ENCODE data around the gene CYP2U1.
"Not testable (repeated sequence)": the region's sequence is repeated elsewhere in the genome, so short reads cannot be mapped to it uniquely, and the experiment has no call there.

CYP2U1 gene

DNA sequence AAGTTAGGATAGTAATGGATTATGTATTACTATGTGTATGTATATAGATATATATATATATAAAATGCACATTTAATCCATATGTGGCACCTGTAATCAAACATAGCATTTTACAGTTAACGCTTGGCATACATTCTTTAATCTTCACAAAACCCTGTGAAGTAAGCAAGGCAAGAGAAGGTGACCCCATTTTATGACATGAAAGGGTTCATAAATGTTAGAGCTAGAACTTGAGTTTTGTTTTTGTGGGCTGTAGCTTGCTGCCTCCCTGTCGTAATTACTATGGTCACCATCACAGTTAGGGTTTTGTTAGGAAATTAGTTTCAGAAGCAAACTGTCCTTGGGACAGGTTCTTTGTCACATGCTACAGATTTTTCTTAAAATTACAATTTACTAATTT, 13.8 kb upstream of the CYP2U1 start:
- no peak for DNase-seq (ENCODE audit: low read depth in 2 of 2)

DNA sequence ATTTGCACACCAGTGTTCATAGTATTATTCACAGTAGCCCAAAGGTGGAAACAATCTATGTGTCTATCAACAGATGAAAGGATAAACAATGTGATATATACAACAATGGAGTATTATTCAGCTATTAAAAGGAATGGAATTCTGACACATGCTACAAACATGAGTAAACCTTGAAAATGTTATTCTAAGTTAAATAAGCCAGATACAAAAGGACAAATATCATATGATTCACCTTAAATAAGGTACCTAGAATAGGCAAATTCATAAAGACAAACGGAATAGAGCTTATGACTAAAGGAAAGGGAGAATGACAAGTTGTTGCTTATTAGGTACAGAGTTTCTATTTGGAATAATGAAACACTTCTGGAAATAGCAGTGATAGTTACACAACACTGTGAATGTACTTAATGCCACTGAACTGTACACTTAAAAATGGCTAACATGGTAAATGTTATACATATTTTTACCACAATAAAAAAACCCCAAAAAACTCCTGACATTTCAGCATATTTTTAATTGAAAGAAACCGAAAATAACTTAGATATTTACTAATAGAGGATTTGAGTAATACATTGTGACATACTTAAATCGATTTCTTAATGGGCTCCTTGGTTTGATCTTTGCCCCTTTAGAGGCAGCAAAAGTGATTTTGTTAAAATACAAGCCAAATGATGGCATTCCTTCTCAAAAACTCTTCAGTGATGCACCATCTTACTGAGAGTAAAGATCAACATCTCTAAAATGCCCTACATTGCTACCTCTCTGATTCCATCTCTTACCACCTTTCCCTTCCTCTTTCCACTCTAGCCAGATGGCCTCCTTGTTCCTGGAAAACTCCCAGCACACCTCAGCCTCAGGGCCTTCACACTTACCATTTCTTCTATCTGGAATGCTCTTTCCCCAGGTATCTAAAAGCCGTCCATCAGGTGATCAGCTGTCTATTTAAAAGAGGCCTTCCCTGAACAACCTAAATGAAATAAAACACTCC, 8.6 kb upstream of the CYP2U1 start:
- DNase-seq (ENCODE audit: low read depth in 2 of 2): no peak

DNA sequence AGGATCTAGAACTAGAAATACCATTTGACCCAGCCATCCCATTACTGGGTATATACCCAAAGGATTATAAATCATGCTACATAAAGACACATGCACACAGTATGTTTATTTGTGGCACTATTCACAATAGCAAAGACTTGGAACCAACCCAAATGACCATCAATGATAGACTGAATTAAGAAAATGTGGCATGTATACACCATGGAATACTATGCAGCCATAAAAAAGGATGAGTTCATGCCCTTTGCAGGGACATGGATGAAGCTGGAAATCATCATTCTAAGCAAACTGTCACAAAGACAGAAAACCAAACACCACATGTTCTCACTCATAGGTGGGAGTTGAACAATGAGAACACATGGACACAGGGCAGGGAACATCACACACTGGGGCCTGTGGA, 5.6 kb upstream of the CYP2U1 start:
- DNase-seq (ENCODE audit: low read depth in 2 of 2): not testable (repeated sequence)

DNA sequence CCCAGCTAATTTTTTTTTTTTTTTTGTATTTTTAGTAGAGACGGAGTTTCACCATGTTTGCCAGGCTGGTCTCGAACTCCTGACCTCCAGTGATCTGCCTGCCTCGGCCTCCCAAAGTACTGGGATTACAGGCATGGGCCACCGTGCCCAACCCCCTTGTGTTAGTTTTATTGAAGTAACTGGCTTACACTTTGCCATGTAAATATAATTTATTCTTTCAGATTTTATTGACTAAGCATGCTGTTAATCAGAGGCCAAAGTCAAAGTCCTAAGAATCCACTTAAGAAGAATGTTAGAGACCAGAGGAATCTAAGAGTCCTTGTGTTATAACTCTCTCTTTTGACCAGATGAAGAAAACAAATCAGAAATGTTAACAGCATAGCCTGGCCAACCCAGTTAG, 4.5 kb upstream of the CYP2U1 start:
- DNase-seq (ENCODE audit: low read depth in 2 of 2): not testable (repeated sequence)

DNA sequence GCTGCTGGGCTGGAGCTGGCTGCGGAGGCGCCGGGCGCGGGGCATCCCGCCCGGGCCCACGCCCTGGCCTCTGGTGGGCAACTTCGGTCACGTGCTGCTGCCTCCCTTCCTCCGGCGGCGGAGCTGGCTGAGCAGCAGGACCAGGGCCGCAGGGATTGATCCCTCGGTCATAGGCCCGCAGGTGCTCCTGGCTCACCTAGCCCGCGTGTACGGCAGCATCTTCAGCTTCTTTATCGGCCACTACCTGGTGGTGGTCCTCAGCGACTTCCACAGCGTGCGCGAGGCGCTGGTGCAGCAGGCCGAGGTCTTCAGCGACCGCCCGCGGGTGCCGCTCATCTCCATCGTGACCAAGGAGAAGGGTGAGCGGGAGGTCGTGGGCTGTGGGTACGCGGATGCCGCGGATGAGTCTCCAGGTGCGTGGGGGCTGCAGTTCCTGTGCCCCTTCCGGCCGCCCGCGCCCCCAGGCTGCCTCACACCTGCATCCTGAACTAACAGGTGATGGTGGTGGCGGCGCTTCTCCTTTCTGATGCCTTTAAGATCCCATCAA, 499 bp downstream of the CYP2U1 start:
- peak; percentile 3 to 8 for DNase-seq (ENCODE audit: low read depth in 2 of 2)

DNA sequence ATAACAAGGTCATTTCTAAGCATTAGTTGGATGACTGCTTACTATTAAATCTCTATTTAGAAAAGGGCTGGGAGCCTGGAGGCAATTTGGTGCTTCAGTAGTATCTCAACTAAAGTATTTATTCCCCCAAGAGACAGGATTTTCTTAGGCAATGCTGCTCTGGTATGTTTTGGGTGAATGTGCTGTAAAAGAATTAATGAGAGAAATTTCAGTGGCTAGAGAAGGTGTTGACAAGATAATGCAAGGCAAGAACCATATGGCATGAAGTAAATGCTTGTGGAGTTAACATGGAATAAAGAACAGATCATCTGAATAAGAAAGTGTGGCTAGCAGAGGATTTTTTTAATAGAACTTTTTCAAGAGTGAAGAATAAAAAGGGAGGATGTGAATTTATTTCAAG, 3.9 kb downstream of the CYP2U1 start:
- no peak for DNase-seq (ENCODE audit: low read depth in 2 of 2)

DNA sequence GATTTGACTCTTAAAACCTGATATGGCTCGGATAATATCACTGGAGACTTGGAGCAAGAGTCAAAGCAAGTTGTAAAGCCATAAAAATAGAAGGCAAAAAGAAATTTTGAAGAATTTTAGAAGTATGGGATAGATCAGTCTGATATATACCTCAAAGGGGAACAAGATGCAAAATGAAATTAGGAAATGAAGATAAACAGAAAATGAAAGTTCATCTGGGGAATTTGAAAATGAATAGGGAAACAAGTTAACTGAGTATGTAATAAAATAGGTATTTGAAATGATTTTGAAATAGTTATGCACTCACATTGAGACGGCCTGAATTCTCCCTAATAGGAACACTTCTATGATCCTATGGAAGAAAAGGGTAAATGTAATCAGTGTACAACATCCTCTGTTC, 5.7 kb downstream of the CYP2U1 start:
- DNase-seq (ENCODE audit: low read depth in 2 of 2): no peak

DNA sequence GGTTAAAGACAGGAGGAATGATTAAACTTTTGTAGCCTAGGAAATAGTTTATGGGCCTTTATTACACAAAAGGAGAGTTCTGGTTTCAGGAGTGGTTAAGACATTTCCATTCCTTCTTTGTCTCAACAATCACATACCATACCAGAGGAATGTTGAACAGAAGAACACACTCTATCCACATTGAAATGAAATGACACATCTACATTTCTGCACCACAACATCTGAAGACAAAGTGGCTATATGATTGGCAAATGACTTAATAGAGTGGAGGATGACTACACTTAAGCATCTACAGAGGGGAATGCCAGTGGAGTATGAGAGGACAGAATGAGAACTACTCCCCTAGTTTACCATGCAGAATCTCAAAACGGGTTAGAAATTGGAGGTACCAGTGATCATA, 8.0 kb downstream of the CYP2U1 start:
- no peak for DNase-seq (ENCODE audit: low read depth in 2 of 2)

DNA sequence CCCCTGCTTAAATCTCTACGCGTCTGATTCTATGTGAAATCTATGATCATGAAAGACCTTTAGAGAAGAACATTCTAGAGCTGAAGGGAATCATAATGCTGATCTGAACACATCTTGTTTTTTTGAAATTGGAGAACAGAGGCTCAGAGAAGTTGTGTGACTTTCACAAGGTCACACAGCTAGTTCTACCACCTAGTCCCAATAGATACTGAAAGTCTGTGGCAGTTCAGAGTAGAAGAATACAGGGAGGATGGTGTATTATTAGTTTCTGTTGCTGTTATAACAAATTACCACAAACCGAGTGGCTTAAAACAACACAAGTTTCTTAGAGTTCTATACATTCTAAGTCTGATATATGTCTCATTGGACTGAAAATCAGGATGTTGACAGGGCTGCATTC, 14.5 kb downstream of the CYP2U1 start:
- DNase-seq (ENCODE audit: low read depth in 2 of 2): no peak

DNA sequence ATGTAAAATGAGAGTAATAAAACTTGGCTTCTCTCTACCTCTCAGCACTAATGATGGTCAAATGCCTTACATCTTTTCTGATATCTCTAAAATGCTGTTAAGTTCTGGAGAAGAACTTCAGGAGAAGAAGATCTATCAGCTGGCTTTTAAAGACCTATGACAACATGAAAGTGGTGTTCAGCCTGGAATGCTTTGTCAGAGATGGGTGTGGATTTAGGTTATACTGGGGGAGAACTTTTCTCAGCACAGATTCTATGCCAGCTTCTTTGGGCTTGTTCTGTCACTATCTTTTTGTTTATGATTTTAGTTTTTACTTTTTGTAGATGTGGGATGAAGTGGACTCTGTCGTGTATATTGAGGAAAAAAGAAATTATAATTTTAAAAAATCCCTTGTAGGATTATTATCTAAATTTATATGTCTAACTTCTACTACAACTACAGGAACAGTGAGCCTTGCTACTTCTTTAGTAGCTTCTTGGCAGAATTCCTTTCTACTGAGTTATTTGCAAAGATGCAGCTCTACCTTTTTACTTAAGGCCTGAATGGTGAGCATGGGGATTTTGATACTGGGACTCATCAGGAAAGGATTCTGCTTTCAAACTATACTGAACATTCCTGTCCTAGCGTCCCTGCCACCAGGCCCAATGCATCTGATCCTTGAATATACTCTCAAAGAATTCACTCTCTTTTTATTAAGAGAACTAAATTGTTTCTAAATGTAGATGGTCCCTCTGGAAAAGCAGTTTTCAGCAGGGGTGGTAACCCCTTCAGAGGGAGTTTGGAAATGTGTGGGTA, 19.6 kb downstream of the CYP2U1 start:
- no peak for DNase-seq (ENCODE audit: low read depth in 2 of 2)

DNA sequence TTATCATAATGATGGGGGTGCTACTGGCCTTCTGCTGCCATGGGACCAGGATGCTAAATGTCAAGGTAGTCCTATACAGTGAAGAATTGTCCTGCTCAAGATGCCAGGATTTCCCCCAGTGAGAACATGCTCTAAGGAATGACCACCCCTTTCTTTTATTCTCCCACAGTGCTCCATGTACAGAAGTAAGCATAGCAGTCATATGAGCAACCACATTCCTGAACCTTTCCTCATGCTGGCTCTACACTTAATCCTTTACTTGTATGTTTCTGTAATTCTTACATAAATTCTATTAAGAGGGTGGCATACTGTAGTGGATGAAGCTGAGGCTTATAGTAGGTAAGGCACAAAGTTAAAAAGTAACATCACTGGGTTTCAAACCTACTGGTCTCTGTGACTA, 20.2 kb downstream of the CYP2U1 start:
- DNase-seq (ENCODE audit: low read depth in 2 of 2): no peak

DNA sequence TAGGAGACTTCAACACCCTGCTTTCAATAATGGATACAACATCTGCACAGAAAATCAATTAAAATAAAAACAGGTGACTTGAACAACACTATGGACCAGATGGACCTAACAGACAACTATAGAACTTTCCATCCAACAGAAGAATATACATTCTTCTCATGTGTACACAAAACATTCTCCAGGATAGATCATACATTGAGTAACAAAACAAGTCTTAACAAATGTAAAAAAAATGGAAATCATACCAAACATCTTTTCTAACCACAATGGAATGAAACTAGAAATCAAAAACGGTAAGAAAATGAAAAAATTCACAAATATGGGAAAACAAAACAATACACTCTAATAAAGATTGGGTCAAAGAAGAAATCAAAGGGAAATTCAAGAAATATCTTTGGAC, 24.7 kb downstream of the CYP2U1 start:
- DNase-seq (ENCODE audit: low read depth in 2 of 2): no peak

DNA sequence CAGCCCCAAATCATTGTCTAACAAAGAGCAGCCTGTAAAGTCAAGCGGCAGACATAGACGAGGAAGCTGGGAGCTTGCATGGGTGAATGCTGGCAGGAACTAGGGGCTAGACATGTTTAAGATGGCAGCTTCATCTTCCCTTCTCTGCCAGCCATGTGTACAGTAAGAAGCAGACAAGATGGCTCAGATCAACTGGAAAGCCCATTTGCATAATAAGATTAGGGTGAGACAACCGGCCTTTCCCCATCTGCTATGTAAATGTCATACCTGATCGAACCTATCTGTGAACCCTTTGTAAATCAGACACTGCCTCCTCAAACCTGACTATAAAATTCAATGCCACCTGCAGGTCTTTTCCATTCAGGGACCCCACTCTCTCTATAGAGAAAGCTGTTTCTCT, 35.6 kb downstream of the CYP2U1 start:
- DNase-seq (ENCODE audit: low read depth in 2 of 2): no peak

DNA sequence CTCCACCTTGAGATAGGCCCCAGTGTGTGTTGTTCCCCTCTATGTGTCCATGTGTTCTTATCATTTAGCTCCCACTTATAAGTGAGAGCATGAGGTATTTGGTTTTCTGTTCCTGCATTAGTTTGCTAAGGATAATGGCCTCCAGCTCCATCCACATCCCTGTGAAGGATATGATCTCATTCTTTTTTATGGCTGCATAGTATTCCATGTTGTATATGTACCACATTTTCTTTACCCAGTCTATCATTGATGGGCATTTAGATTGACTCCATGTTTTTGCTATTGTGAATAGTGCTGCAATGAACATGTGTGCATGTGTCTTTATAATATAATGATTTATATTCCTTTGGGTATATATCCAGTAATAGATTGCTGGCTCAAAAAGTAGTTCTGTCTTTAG, 36.2 kb downstream of the CYP2U1 start:
- not testable (repeated sequence) for DNase-seq (ENCODE audit: low read depth in 2 of 2)

DNA sequence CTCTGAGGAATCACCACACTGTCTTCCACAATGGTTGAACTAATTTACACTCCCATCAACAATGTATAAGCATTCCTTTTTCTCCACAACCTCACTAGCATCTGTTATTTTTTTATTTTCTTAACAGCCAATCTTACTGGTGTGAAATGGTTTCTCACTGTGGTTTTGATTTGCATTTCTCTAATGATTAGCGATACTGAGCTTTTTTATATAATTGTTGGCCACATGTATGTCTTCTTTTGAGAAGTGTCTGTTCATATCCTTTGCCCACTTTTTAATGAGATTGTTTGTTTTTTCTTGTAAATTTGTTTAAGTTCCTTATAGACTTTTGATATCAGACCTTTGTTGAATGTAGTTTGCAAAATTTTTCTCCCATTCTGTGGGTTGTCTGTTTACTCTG, 36.6 kb downstream of the CYP2U1 start:
- not testable (repeated sequence) for DNase-seq (ENCODE audit: low read depth in 2 of 2)

DNA sequence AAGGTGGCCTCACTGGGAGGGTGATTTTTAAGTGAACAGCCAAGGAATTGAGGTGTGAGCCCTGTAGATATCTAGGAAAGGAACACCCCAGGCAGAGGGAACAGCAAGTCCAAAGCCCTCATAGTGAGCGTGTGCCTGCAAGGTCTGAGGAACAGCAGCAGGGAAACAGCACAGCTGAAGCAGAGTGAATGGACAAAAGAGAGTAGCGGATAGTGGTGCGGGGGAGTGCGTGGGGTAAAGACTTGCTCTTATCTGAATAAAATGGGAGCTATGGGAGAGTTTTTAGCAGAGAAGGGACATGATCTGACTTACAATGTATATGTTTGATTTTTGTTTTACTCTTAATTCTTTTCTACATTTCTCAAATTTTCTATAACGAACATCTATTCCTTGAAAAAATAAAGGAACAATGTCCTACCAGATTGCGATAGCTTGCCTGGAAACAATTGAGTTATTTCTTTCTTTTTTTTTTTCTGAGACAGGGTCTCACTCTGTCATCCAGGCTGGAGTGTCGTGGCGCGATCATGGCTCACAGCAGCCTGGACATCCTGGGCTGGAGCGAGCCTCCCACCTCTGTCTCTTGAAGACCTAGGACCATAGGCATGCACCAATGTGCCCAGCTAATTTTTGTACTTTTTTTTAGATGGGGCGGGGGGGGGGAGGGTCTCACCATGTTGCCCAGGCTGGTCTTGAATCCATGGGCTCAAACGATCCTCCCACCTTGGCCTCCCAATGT, 38.9 kb downstream of the CYP2U1 start:
- DNase-seq (ENCODE audit: low read depth in 2 of 2): no peak

DNA sequence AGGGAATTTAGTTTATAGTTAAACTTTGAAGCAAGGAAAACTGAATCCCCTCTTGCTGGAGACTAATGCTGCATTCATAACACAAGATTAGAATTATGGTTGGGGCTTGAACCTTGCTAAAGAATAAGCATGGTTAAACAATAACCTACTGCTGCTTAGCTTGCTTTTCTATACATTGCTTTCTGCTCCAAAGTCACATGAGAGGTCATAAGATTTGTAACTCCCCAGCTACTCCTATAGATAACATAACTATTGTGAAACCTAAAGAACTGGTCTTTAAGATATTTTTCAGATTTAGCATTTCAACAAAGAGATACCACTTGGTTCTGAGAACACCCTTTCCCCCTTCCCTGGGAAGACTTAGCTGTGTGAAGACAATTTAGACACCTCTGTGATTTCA, 41.3 kb downstream of the CYP2U1 start:
- DNase-seq (ENCODE audit: low read depth in 2 of 2): no peak

DNA sequence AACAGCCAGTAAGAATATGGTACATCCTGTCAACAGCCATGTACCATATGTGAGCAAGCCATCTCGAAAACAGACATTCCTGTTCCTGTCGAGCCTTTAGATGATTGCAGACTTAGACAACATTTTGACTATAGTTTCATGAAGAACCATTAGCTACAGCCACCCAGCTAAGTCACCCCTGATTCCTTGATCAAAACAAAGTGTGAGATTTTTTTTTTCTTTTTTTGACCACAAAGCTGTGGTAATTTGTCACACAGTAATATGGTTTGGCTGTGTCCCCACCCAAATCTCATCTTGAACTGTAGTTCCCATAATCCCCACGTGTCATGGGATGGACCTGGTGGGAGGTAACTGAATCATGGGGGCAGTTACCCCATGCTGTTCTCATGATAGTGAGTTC, 43.2 kb downstream of the CYP2U1 start:
- DNase-seq (ENCODE audit: low read depth in 2 of 2): no peak

DNA sequence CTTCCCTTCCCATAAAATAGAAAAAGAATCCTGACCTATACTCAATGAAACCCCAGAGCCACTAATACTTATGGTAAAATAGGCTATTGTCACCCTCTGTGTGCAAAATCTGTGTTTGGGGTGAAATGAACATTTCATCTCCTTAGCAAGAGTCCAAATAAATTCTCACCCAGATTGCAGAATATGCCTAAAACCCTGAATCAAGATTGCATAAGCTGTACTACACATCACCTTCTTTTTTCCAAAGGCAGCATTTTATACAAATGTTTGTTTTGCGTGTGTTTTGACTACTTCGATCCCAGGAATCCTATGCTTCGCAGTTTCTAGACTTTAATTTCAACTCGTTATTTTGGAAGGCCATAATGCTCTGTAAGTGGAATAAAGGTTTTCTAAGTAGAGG, 46.1 kb downstream of the CYP2U1 start:
- DNase-seq (ENCODE audit: low read depth in 2 of 2): no peak

DNA sequence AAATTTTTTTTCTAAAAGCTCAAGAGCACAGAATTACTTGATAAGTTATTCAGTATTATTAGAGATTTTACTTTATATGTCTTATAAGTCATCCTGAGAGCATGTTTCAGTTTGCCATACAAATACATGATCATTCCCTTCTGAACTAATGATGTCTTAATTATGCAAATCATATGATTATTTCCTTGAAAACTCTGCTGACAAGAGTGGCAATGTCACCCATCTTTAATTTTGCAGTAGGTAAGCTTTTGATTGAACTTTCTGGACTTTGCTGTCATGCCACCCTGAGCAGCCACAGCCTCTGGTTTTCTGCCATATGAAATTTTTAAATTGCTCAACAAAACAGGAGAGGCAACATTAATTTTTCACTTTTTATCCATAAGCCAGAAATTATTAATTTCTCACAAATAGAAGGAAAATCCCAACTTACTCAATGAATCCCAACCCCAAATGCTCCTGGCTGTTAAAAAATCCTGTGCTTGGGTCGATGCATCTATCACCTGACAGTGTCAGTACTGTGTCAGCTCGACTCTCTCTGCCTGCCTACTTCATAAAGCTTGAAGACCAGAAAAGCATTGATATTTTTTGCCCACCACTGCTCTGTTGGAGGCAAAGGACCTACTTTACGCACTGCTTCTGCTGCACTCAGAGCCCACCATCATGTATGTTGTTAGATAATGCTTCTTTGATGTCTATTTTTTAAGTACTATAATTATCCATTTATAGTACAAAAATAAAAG, 46.8 kb downstream of the CYP2U1 start:
- no peak for DNase-seq (ENCODE audit: low read depth in 2 of 2)
